Uterus (tissue), 2 donors: ENCODE results near the gene OSBP.

Source experiments
- POLR2A ChIP-seq, 2 donors: fragments of 450-650 bp; IDR thresholded peaks; one replicate each; pipeline ENCODE4 v1.6.1; 2016; ENCODE audit warnings: antibody characterized with exemption in 2 of 2, mild to moderate bottlenecking in 1 of 2, moderate library complexity in 1 of 2
- TF ChIP-seq, protein P1 (sequence below), 4 experiments: fragments of 200-600 bp in 2 of 4; fragments of 450-650 bp in 2 of 4; sonication (generic) in 2 of 4; IDR thresholded peaks; one replicate each; pipeline ENCODE4 v1.5.1; 2016 to 2019; ENCODE audit warnings: antibody characterized with exemption in 4 of 4, mild to moderate bottlenecking in 2 of 4, moderate library complexity in 1 of 4

DNA sequence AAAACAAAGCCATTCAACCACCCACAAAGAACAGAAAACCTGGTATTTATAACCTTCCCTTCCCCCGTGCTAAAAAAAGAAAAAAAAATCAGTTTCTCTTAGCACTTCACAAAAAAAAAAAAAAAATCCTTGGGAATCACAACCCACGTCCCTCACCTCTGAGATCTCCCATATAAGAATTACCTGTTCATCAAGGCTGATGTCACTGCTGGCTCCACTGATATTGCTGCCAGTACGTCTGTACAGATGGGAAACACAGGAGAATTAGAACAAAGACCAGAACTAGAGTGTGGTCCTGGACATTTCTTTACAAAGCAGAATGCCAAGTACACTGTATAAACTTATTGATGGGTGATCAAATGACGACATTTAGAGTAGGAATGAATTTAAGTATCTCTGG, 14.9 kb downstream of the OSBP start:
- TF ChIP-seq POLR2A (IDR thresholded peaks at IDR 0.05), result no peak
- TF ChIP-seq, protein P1, sequence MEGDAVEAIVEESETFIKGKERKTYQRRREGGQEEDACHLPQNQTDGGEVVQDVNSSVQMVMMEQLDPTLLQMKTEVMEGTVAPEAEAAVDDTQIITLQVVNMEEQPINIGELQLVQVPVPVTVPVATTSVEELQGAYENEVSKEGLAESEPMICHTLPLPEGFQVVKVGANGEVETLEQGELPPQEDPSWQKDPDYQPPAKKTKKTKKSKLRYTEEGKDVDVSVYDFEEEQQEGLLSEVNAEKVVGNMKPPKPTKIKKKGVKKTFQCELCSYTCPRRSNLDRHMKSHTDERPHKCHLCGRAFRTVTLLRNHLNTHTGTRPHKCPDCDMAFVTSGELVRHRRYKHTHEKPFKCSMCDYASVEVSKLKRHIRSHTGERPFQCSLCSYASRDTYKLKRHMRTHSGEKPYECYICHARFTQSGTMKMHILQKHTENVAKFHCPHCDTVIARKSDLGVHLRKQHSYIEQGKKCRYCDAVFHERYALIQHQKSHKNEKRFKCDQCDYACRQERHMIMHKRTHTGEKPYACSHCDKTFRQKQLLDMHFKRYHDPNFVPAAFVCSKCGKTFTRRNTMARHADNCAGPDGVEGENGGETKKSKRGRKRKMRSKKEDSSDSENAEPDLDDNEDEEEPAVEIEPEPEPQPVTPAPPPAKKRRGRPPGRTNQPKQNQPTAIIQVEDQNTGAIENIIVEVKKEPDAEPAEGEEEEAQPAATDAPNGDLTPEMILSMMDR (IDR thresholded peaks at IDR 0.05), result no peak
